Fibroblast of lung (primary cell): ENCODE measurements around the gene COX10.

Source experiments
- CTCF ChIP-seq, 2 donors: IDR thresholded peaks in 1 of 2; conservative IDR thresholded peaks in 1 of 2; 1 replicate in 1 of 2; 2 replicates in 1 of 2; pipeline ENCODE4 v1.5.1; 2011 to 2012; ENCODE audit warnings: low read length in 2 of 2, control low read depth in 1 of 2, inconsistent platforms in 1 of 2, low read depth in 1 of 2, mild to moderate bottlenecking in 1 of 2
- EZH2 ChIP-seq: IDR thresholded peaks from 2 replicates; pipeline ENCODE4 v1.5.1; 2012; ENCODE audit warnings: low read length, control low read depth, mild to moderate bottlenecking; ENCODE audit errors: missing control alignments

GRCh38 chr17:14058051-14058450 is 11.3 kb upstream of the COX10 start:
- TF ChIP-seq EZH2 (no peak), CTCF (conservative IDR thresholded peaks at IDR 0.05 in 1 of 2, IDR thresholded peaks at IDR 0.05 in 1 of 2; ENCODE audit: low read depth in 1 of 2, low read length in 2 of 2) (no peak)
